Ovary (tissue), 9 donors: ENCODE data around the gene OR6N2. TPM values are rescaled to one million over a fixed set of nuclear protein-coding genes. Genes with fewer than 3 reads are reported as not detected.

Source experiments
- DNase-seq, 5 donors: peaks; one replicate each; pipeline ENCODE4 v3.0.0-alpha.2; 2019 to 2020
- H3K27ac ChIP-seq, 2 donors: fragments of 200-600 bp; one replicate each; pipeline versions ENCODE4 v1.5.1 to v1.8.0; 2019 to 2022
- H3K27me3 ChIP-seq: fragments of 200-600 bp; one replicate; pipeline ENCODE4 v1.8.0; 2022
- H3K36me3 ChIP-seq: fragments of 200-600 bp; sonication (generic); one replicate; pipeline ENCODE4 v1.5.1; 2019
- H3K4me1 ChIP-seq: one replicate; pipeline ENCODE4 v1.8.1; 2013; ENCODE audit warnings: mild to moderate bottlenecking, moderate library complexity; ENCODE audit not compliant: insufficient read depth
- H3K4me3 ChIP-seq: fragments of 200-600 bp; sonication (generic); one replicate; pipeline ENCODE4 v1.5.1; 2017
- H3K9me3 ChIP-seq, 2 donors: fragments of 200-600 bp in 1 of 2; sonication (generic) in 1 of 2; one replicate each; pipeline versions ENCODE4 v1.5.1 to v1.8.1; 2013 to 2019; ENCODE audit warnings: mild to moderate bottlenecking in 1 of 2, moderate library complexity in 1 of 2
- CTCF ChIP-seq, 3 donors: fragments of 450-650 bp in 2 of 3; fragments of 200-600 bp in 1 of 3; IDR thresholded peaks; one replicate each; pipeline versions ENCODE4 v1.5.1 to v1.8.0; 2016 to 2022; ENCODE audit warnings: antibody characterized with exemption in 3 of 3, mild to moderate bottlenecking in 1 of 3
- EP300 ChIP-seq: sonication (generic); formaldehyde crosslinking; IDR thresholded peaks from one replicate; pipeline ENCODE4 v1.6.1; 2017; ENCODE audit warnings: antibody characterized with exemption
- POLR2A ChIP-seq: fragments of 450-650 bp; IDR thresholded peaks from one replicate; pipeline ENCODE4 v1.6.1; 2017; ENCODE audit warnings: antibody characterized with exemption, mild to moderate bottlenecking, moderate library complexity
- WGBS, 3 donors: extraction: QIAGEN DNeasy Blood & Tissue Kit in 1 of 3; methylation state at CpG; one replicate each; pipeline versions ENCODE4 v1.1.5 to v1.1.7; 2013 to 2017; 5-methylcytosine and 5-hydroxymethylcytosine counted together
- intact Hi-C, 4 donors: fragments of 100-400 bp; cut with DNase I; formaldehyde crosslinking; loops; one replicate each; pipeline versions ENCODE4 v1.11.0 to v1.15.1; 2022 to 2023
- polyA plus RNA-seq, 2 donors: library from polyadenylated mRNA; stranded (reverse); fragments of 200-250 nt in 1 of 2; fragments of 350-450 nt in 1 of 2; fragmentation: Illumina TruSeq in 1 of 2; extraction: RNeasy Lipid Tissue Mini Kit (QIAGEN cat#74804) in 1 of 2; gene quantifications; one replicate each; pipeline ENCODE4 v1.2.3, GENCODE V29; 2013 to 2014
- total RNA-seq, 7 donors: library from RNA; depleted of rRNA in 2 of 7; stranded (reverse); fragments of >200 nt in 2 of 7; fragmentation: NEBNext Ultra II Directional in 3 of 7; extraction: Animal tissue kit (Norgen Biotek cat#: 25700) in 3 of 7; gene quantifications; one replicate each; pipeline versions ENCODE4 v1.1.0 to v1.2.4, GENCODE V29; 2016 to 2023
- donor health status: DM: no; HTN: no; CAD: no; lungs with moderate emphysema.
- donor health status: DM: no; HTN: no; CAD: no.
- donor health status: Bipolar disorder and iron deficiency.
- donor health status: DM: yes; HTN: yes; CAD: no.
- donor health status: DM: no; HTN: no; CAD: no.
- donor health status: DM: yes; HTN: yes; CAD: no.

OR6N2 gene
- total and polyA plus RNA-seq, 9 donors: not detected

GRCh38 chr1:158732524-158732923 is 48.5 kb downstream of the OR6N2 start:
- H3K9me3 ChIP-seq: no peaks in the 10 kb centered on the region
- WGBS, 3 donors: 52 to 57% (median 56%) methylated on average over 2 of the region's 2 CpGs
- H3K27me3 ChIP-seq: no peaks in the 10 kb centered on the region
- H3K27ac ChIP-seq: no peak overlapping the region
- no peak for TF ChIP-seq POLR2A
- TF ChIP-seq EP300: no peak
- TF ChIP-seq CTCF (IDR thresholded peaks at IDR 0.05): no peak
- H3K4me3 ChIP-seq: no peak overlapping the region
- no peaks in the 10 kb centered on the region for H3K36me3 ChIP-seq
- no peak for DNase-seq
- intact Hi-C loops: no loop called here
- no peaks in the 10 kb centered on the region for H3K4me1 ChIP-seq

GRCh38 chr1:158731707-158732106 is 49.3 kb downstream of the OR6N2 start:
- no peak overlapping the region for H3K27ac ChIP-seq
- no peaks in the 10 kb centered on the region for H3K4me1 ChIP-seq
- no peaks in the 10 kb centered on the region for H3K9me3 ChIP-seq
- no peak overlapping the region for H3K4me3 ChIP-seq
- intact Hi-C loops: no loop called here
- no peaks in the 10 kb centered on the region for H3K36me3 ChIP-seq
- no peak for DNase-seq
- no peaks in the 10 kb centered on the region for H3K27me3 ChIP-seq
- TF ChIP-seq POLR2A: no peak
- TF ChIP-seq EP300: no peak
- no peak for TF ChIP-seq CTCF (IDR thresholded peaks at IDR 0.05)
- WGBS, 3 donors: 85 to 96% (median 89%) methylated on average over 4 of the region's 4 CpGs

DNA sequence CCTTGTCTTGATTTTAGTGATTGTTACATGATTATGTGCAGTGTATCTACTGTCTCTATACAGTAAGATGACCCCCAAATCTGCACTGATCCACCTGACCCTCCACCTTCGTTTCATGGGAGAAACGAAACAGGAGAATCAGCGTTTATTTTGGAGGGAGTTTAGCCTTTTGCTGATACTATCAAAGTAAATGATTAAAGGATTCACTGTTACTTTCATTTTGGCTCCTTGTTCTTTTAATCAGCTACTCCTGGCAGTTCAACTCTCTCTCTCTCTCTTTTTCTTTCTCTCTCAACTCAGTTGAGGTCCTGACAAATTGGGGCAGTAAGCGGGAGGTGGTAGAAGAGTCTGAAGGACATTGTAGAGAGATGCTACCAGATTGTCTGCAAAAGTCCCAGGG is 50.6 kb downstream of the OR6N2 start:
- H3K4me1 ChIP-seq: no peaks in the 10 kb centered on the region
- H3K36me3 ChIP-seq: no peaks in the 10 kb centered on the region
- H3K4me3 ChIP-seq: no peak overlapping the region
- TF ChIP-seq CTCF (IDR thresholded peaks at IDR 0.05) (no peak), POLR2A (no peak), EP300 (no peak)
- H3K27me3 ChIP-seq: no peaks in the 10 kb centered on the region
- H3K27ac ChIP-seq: no peak overlapping the region
- DNase-seq: no peak
- no peaks in the 10 kb centered on the region for H3K9me3 ChIP-seq
- intact Hi-C loops: no loop called here
- WGBS, 3 donors: 75 to 78% (median 75%) methylated on average over 4 of the region's 4 CpGs

GRCh38 chr1:158728510-158729225 is 52.3 kb downstream of the OR6N2 start:
- intact Hi-C loops: no loop called here
- WGBS, 3 donors: 57 to 76% (median 66%) methylated on average over 3 of the region's 3 CpGs
- DNase-seq: no peak
- H3K36me3 ChIP-seq: no peaks in the 10 kb centered on the region
- TF ChIP-seq EP300 (no peak), CTCF (IDR thresholded peaks at IDR 0.05) (no peak), POLR2A (no peak)
- H3K27me3 ChIP-seq: no peaks in the 10 kb centered on the region
- H3K4me1 ChIP-seq: no peaks in the 10 kb centered on the region
- no peak overlapping the region for H3K27ac ChIP-seq
- H3K4me3 ChIP-seq: no peak overlapping the region
- no peaks in the 10 kb centered on the region for H3K9me3 ChIP-seq
